ENCODE results near the gene SPNS3. TPM values are rescaled to one million over a fixed set of nuclear protein-coding genes. Genes with fewer than 3 reads are reported as not detected.

The SPNS3 gene
- polyA plus RNA-seq, 2 of the 4 experiments (the other 2 are of a cell fraction) = not detected

DNA sequence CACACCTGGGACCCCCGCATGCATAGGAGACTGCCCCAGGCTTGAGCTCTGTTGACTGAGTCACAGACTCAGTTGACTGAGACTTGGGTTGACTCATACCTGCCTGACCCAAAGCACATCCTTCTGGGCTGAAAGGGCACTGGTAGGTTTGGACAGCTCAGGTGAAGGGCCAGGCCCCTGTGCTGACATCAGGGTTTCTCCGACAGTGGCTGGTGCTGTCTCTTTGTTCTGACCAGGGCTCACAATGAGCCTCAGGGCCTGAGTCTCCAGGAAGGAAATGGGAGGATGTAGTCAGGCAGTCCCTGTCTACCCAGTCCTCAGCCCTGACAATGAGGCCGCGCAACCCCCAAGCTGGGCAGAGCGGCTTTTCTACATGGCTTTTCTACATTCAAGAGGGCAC lies 71.4 kb downstream of the SPNS3 start:
- FAIRE-seq (no peak), DNase-seq (ENCODE audit: low read depth in 1 of 2, low spot score in 1 of 2) (no peak), ATAC-seq (no peak)
- no peak overlapping the region for H3K27ac ChIP-seq
- ChIA-PET CTCF (interaction anchor here (0.9 to 2.6 kb wide), 5 partner anchors 14 to 84 kb away, joined by 3 to 10 read pairs (median 3); no protein-coding TSS in a partner anchor), POLR2A (no interaction called here)
- TF ChIP-seq, protein P1, sequence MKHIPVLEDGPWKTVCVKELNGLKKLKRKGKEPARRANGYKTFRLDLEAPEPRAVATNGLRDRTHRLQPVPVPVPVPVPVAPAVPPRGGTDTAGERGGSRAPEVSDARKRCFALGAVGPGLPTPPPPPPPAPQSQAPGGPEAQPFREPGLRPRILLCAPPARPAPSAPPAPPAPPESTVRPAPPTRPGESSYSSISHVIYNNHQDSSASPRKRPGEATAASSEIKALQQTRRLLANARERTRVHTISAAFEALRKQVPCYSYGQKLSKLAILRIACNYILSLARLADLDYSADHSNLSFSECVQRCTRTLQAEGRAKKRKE (CRISPR knock-in tag; IDR thresholded peaks at IDR 0.05; ENCODE audit: low read depth) = no peak
- TF ChIP-seq ZSCAN20 (CRISPR knock-in tag; IDR thresholded peaks at IDR 0.05) (no peak), POLR2A (IDR thresholded peaks at IDR 0.05; ENCODE audit: low read length) (no peak), MAZ (IDR thresholded peaks at IDR 0.05; ENCODE audit: borderline replicate concordance, low read depth, low read length) (no peak), KDM1A (IDR thresholded peaks at IDR 0.05; ENCODE audit: low read depth) (no peak)
- TF ChIP-seq, protein P2, sequence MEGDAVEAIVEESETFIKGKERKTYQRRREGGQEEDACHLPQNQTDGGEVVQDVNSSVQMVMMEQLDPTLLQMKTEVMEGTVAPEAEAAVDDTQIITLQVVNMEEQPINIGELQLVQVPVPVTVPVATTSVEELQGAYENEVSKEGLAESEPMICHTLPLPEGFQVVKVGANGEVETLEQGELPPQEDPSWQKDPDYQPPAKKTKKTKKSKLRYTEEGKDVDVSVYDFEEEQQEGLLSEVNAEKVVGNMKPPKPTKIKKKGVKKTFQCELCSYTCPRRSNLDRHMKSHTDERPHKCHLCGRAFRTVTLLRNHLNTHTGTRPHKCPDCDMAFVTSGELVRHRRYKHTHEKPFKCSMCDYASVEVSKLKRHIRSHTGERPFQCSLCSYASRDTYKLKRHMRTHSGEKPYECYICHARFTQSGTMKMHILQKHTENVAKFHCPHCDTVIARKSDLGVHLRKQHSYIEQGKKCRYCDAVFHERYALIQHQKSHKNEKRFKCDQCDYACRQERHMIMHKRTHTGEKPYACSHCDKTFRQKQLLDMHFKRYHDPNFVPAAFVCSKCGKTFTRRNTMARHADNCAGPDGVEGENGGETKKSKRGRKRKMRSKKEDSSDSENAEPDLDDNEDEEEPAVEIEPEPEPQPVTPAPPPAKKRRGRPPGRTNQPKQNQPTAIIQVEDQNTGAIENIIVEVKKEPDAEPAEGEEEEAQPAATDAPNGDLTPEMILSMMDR (IDR thresholded peaks at IDR 0.05) = no peak
- H3K4me2 ChIP-seq = no peak overlapping the region
- H3K4me3 ChIP-seq = no peak overlapping the region
- WGBS (ENCODE audit: missing lambda C conversion rate) = 98% methylated on average over 4 of the region's 5 CpGs
- H3K4me1 ChIP-seq = no peaks in the 10 kb centered on the region
- H3K9me3 ChIP-seq = no peaks in the 10 kb centered on the region

DNA sequence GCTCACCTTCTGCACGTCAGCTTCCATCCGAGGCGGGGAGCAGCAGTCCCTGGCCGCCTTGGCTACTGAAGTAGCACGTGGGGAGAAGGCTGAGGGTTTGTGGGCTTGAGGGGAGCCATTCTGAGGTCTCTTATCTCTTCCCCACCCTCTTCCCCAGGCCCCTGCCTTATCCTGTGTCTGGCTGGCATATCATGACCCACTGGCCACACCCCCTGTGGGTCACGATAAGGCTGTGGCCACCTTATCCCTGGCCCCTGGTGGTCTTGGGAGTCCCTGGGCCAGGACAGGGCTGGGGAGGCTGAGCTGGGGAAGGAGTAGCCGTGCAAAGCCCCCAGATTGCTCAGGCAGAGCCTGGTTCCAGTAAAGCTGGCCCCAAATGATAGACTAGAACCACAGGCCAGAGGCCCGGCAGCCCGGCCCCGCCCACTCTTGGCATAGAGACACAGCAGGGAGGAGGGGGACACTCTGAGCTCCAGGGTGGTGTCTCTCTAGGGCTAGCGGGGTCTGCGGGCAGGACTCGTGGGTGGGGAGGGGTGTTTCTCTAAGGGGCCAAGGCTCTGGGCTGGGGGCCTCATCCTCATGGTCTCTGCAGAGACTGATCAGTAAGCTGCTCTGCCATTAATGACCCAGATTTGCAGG lies 72.6 kb downstream of the SPNS3 start:
- no peak for FAIRE-seq
- Histone ChIP-seq H3K9me3 (no peaks in the 10 kb centered on the region), H3K4me2 (no peak overlapping the region), H3K4me3 (no peak overlapping the region), H3K4me1 (no peaks in the 10 kb centered on the region), H3K27ac (no peak overlapping the region)
- POLR2A ChIA-PET = no interaction called here
- ATAC-seq = no peak
- CTCF ChIA-PET = interaction anchor here (0.6 to 2.6 kb wide), 5 partner anchors 15 to 86 kb away, joined by 3 to 10 read pairs (median 3); partner anchors contain the start of gene MYBBP1A
- WGBS (ENCODE audit: missing lambda C conversion rate) = 69% methylated on average over 13 of the region's 13 CpGs
- DNase-seq (ENCODE audit: low read depth in 1 of 2, low spot score in 1 of 2) = no peak
- TF ChIP-seq ZNF302 (CRISPR knock-in tag; IDR thresholded peaks at IDR 0.05) = no peak
- TF ChIP-seq, protein P3, sequence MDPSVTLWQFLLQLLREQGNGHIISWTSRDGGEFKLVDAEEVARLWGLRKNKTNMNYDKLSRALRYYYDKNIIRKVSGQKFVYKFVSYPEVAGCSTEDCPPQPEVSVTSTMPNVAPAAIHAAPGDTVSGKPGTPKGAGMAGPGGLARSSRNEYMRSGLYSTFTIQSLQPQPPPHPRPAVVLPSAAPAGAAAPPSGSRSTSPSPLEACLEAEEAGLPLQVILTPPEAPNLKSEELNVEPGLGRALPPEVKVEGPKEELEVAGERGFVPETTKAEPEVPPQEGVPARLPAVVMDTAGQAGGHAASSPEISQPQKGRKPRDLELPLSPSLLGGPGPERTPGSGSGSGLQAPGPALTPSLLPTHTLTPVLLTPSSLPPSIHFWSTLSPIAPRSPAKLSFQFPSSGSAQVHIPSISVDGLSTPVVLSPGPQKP (IDR thresholded peaks at IDR 0.05; ENCODE audit: low read depth, low read length) = no peak
- TF ChIP-seq CBX8 (IDR thresholded peaks at IDR 0.05) = no peak
- no peak for TF ChIP-seq MAZ (IDR thresholded peaks at IDR 0.05; ENCODE audit: borderline replicate concordance, low read depth, low read length)
- TF ChIP-seq EP300 (IDR thresholded peaks at IDR 0.05) = no peak
- TF ChIP-seq SREBF2 (IDR thresholded peaks at IDR 0.05) = no peak
- no peak for TF ChIP-seq EHF (CRISPR knock-in tag; IDR thresholded peaks at IDR 0.05)
- TF ChIP-seq, protein P2 (IDR thresholded peaks at IDR 0.05) = no peak
- no peak for TF ChIP-seq ZC3H11A (IDR thresholded peaks at IDR 0.05)
- no peak for TF ChIP-seq RFX5 (IDR thresholded peaks at IDR 0.05)
- TF ChIP-seq ESRRA (IDR thresholded peaks at IDR 0.05; ENCODE audit: borderline replicate concordance, low read length) = no peak
- no peak for TF ChIP-seq CHD4 (IDR thresholded peaks at IDR 0.05; ENCODE audit: borderline replicate concordance)
- no peak for TF ChIP-seq FOSB (CRISPR knock-in tag; IDR thresholded peaks at IDR 0.05)
- TF ChIP-seq BHLHE40 (IDR thresholded peaks at IDR 0.05; ENCODE audit: low read depth, low read length) = no peak
- TF ChIP-seq, protein P4, sequence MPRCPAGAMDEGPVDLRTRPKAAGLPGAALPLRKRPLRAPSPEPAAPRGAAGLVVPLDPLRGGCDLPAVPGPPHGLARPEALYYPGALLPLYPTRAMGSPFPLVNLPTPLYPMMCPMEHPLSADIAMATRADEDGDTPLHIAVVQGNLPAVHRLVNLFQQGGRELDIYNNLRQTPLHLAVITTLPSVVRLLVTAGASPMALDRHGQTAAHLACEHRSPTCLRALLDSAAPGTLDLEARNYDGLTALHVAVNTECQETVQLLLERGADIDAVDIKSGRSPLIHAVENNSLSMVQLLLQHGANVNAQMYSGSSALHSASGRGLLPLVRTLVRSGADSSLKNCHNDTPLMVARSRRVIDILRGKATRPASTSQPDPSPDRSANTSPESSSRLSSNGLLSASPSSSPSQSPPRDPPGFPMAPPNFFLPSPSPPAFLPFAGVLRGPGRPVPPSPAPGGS (IDR thresholded peaks at IDR 0.05) = no peak
- TF ChIP-seq, protein P5, sequence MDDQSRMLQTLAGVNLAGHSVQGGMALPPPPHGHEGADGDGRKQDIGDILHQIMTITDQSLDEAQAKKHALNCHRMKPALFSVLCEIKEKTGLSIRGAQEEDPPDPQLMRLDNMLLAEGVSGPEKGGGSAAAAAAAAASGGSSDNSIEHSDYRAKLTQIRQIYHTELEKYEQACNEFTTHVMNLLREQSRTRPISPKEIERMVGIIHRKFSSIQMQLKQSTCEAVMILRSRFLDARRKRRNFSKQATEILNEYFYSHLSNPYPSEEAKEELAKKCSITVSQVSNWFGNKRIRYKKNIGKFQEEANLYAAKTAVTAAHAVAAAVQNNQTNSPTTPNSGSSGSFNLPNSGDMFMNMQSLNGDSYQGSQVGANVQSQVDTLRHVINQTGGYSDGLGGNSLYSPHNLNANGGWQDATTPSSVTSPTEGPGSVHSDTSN (IDR thresholded peaks at IDR 0.05) = no peak

Measured in A549 (cell line).